Muscle layer of colon (tissue), 2 donors: Measurements from ENCODE around the gene MSI2.

ENCODE experiments used
- H3K27ac ChIP-seq: one replicate; pipeline ENCODE4 v1.7.0; 2013; ENCODE audit warnings: low read depth, mild to moderate bottlenecking, low read length, moderate library complexity
- H3K27me3 ChIP-seq, 2 donors: one replicate each; pipeline ENCODE4 v1.7.0; 2013; ENCODE audit warnings: low read length in 2 of 2, mild to moderate bottlenecking in 2 of 2; ENCODE audit not compliant: insufficient read depth in 2 of 2, control insufficient read depth in 1 of 2
- H3K36me3 ChIP-seq: one replicate; pipeline ENCODE4 v1.7.0; 2013; ENCODE audit warnings: mild to moderate bottlenecking, low read length; ENCODE audit not compliant: insufficient read depth
- H3K4me1 ChIP-seq: one replicate; pipeline ENCODE4 v1.7.0; 2013; ENCODE audit warnings: mild to moderate bottlenecking, low read length; ENCODE audit not compliant: insufficient read depth
- H3K4me3 ChIP-seq, 2 donors: one replicate each; pipeline ENCODE4 v1.7.0; 2013; ENCODE audit warnings: low read length in 2 of 2, low read depth in 1 of 2, mild to moderate bottlenecking in 1 of 2, moderate library complexity in 1 of 2
- H3K9ac ChIP-seq: one replicate; pipeline ENCODE4 v1.7.0; 2013; ENCODE audit warnings: low read length
- H3K9me3 ChIP-seq: one replicate; pipeline ENCODE4 v1.7.0; 2013; ENCODE audit warnings: mild to moderate bottlenecking, low read length
- donor health status: abdominal sarcoma.
- donor health status: Adenocarcinoma of cecum.

MSI2 gene

GRCh38 chr17:57260325-57261083, 4.2 kb downstream of the MSI2 start:
- Histone ChIP-seq H3K9me3 (no peaks in the 10 kb centered on the region), H3K27me3 (no peaks in the 10 kb centered on the region), H3K4me1 (peaks cover 13% of the 10 kb centered on the region), H3K4me3 (no peak overlapping the region), H3K9ac (no peak overlapping the region), H3K36me3 (peaks cover 17% of the 10 kb centered on the region), H3K27ac (no peak overlapping the region)

GRCh38 chr17:57261084-57261461, 4.8 kb downstream of the MSI2 start:
- H3K4me1 ChIP-seq: peaks cover 13% of the 10 kb centered on the region

GRCh38 chr17:57262557-57262956, 6.2 kb downstream of the MSI2 start:
- no peaks in the 10 kb centered on the region for H3K9me3 ChIP-seq
- H3K27ac ChIP-seq: no peak overlapping the region
- H3K4me1 ChIP-seq: peaks cover 13% of the 10 kb centered on the region
- H3K27me3 ChIP-seq: no peaks in the 10 kb centered on the region
- H3K4me3 ChIP-seq: no peak overlapping the region
- H3K36me3 ChIP-seq: peaks cover 25% of the 10 kb centered on the region
- no peak overlapping the region for H3K9ac ChIP-seq

More at GRCh38 chr17:57261084-57261461, 4.8 kb downstream of the MSI2 start:
- Histone ChIP-seq H3K27me3 (no peaks in the 10 kb centered on the region), H3K36me3 (peaks cover 17% of the 10 kb centered on the region), H3K9ac (no peak overlapping the region), H3K4me3 (no peak overlapping the region), H3K27ac (no peak overlapping the region), H3K9me3 (no peaks in the 10 kb centered on the region)

- H3K27ac ChIP-seq: no peak overlapping the region
- peaks cover 27% of the 10 kb centered on the region for H3K36me3 ChIP-seq
- no peaks in the 10 kb centered on the region for H3K27me3 ChIP-seq
- H3K4me3 ChIP-seq: no peak overlapping the region
- H3K9ac ChIP-seq: no peak overlapping the region
- peaks cover 1% of the 10 kb centered on the region for H3K4me1 ChIP-seq
- H3K9me3 ChIP-seq: no peaks in the 10 kb centered on the region
These were observed 7.9 kb downstream of the MSI2 start for GRCh38 chr17:57264250-57264649.

- Histone ChIP-seq H3K4me1 (no peaks in the 10 kb centered on the region), H3K27ac (no peak overlapping the region), H3K9me3 (no peaks in the 10 kb centered on the region), H3K36me3 (peaks cover 27% of the 10 kb centered on the region), H3K4me3 (no peak overlapping the region), H3K27me3 (no peaks in the 10 kb centered on the region), H3K9ac (no peak overlapping the region)
These were observed 8.5 kb downstream of the MSI2 start for GRCh38 chr17:57264776-57265175.

- H3K36me3 ChIP-seq: peaks cover 26% of the 10 kb centered on the region
- H3K27ac ChIP-seq: no peak overlapping the region
- H3K4me1 ChIP-seq: no peaks in the 10 kb centered on the region
- H3K27me3 ChIP-seq: no peaks in the 10 kb centered on the region
- no peak overlapping the region for H3K9ac ChIP-seq
- no peak overlapping the region for H3K4me3 ChIP-seq
- H3K9me3 ChIP-seq: no peaks in the 10 kb centered on the region
These were observed 10.6 kb downstream of the MSI2 start for GRCh38 chr17:57266902-57267311.

GRCh38 chr17:57268181-57268580, 11.9 kb downstream of the MSI2 start:
- Histone ChIP-seq H3K27ac (no peak overlapping the region), H3K27me3 (no peaks in the 10 kb centered on the region), H3K9ac (no peak overlapping the region), H3K4me3 (no peak overlapping the region), H3K36me3 (peaks cover 15% of the 10 kb centered on the region), H3K4me1 (no peaks in the 10 kb centered on the region), H3K9me3 (no peaks in the 10 kb centered on the region)

GRCh38 chr17:57269052-57269451, 12.7 kb downstream of the MSI2 start:
- Histone ChIP-seq H3K9me3 (no peaks in the 10 kb centered on the region), H3K27me3 (no peaks in the 10 kb centered on the region), H3K4me3 (no peak overlapping the region), H3K9ac (no peak overlapping the region), H3K27ac (no peak overlapping the region), H3K4me1 (no peaks in the 10 kb centered on the region), H3K36me3 (peaks cover 11% of the 10 kb centered on the region)

GRCh38 chr17:57269598-57270255, 13.4 kb downstream of the MSI2 start:
- Histone ChIP-seq H3K4me3 (no peak overlapping the region), H3K9me3 (no peaks in the 10 kb centered on the region), H3K4me1 (no peaks in the 10 kb centered on the region), H3K36me3 (peaks cover 13% of the 10 kb centered on the region), H3K27ac (no peak overlapping the region), H3K9ac (no peak overlapping the region), H3K27me3 (no peaks in the 10 kb centered on the region)

- H3K4me3 ChIP-seq: no peak overlapping the region
- H3K4me1 ChIP-seq: no peaks in the 10 kb centered on the region
- H3K27ac ChIP-seq: no peak overlapping the region
- H3K27me3 ChIP-seq: no peaks in the 10 kb centered on the region
- H3K9ac ChIP-seq: no peak overlapping the region
- H3K9me3 ChIP-seq: no peaks in the 10 kb centered on the region
- peaks cover 13% of the 10 kb centered on the region for H3K36me3 ChIP-seq
These were observed 14.5 kb downstream of the MSI2 start for GRCh38 chr17:57270801-57271245.

GRCh38 chr17:57271821-57272220, 15.5 kb downstream of the MSI2 start:
- no peak overlapping the region for H3K27ac ChIP-seq
- no peaks in the 10 kb centered on the region for H3K27me3 ChIP-seq
- H3K9ac ChIP-seq: no peak overlapping the region
- peaks cover 13% of the 10 kb centered on the region for H3K36me3 ChIP-seq
- H3K9me3 ChIP-seq: no peaks in the 10 kb centered on the region
- H3K4me1 ChIP-seq: no peaks in the 10 kb centered on the region
- no peak overlapping the region for H3K4me3 ChIP-seq

GRCh38 chr17:57273490-57273889, 17.2 kb downstream of the MSI2 start:
- Histone ChIP-seq H3K9me3 (no peaks in the 10 kb centered on the region), H3K9ac (no peak overlapping the region), H3K27me3 (no peaks in the 10 kb centered on the region), H3K4me1 (no peaks in the 10 kb centered on the region), H3K36me3 (peaks cover 3% of the 10 kb centered on the region), H3K4me3 (no peak overlapping the region), H3K27ac (no peak overlapping the region)
